ENCODE results near the gene GNAI2. TPM values are rescaled to one million over a fixed set of nuclear protein-coding genes. Genes with fewer than 3 reads are reported as not detected.

GNAI2 gene
- total and polyA plus RNA-seq, 8 donors: 259 to 381 (median 269) TPM

- peaks cover 0 to 5% of the 10 kb centered on the region in 2 donors for H3K36me3 ChIP-seq
- DNase-seq (no peak), ATAC-seq (no peak)
- no peaks in the 10 kb centered on the region for H3K9me3 ChIP-seq
- TF ChIP-seq CTCF (IDR thresholded peaks at IDR 0.05): no peak
- peak overlapping the region; percentile 92 to 95 for H3K27ac ChIP-seq
- H3K27me3 ChIP-seq: no peaks in the 10 kb centered on the region
- H3K4me1 ChIP-seq: peaks cover 36 to 58% of the 10 kb centered on the region in 2 donors
- peak overlapping the region; percentile 12 to 68 for H3K4me3 ChIP-seq
- intact Hi-C loops (cut with DNase I): no loop called here
Observed at GRCh38 chr3:50299638-50299928, 63.6 kb downstream of the GNAI2 start.

GRCh38 chr3:50299929-50300680, 64.1 kb downstream of the GNAI2 start:
- no peaks in the 10 kb centered on the region for H3K27me3 ChIP-seq
- H3K4me3 ChIP-seq: peak overlapping the region; percentile 12 to 68
- H3K4me1 ChIP-seq: peaks cover 36 to 58% of the 10 kb centered on the region in 2 donors
- peak overlapping the region; percentile 92 to 95 for H3K27ac ChIP-seq
- intact Hi-C loops (cut with DNase I): no loop called here
- H3K36me3 ChIP-seq: peaks cover 0 to 5% of the 10 kb centered on the region in 2 donors
- TF ChIP-seq CTCF (IDR thresholded peaks at IDR 0.05): peak in 1 of 2 donors; percentile 4
- DNase-seq (peak in 1 of 4 donors; percentile 83), ATAC-seq (peak; percentile 6)
- H3K9me3 ChIP-seq: no peaks in the 10 kb centered on the region

- H3K36me3 ChIP-seq: peaks cover 0 to 5% of the 10 kb centered on the region in 2 donors
- H3K27me3 ChIP-seq: no peaks in the 10 kb centered on the region
- H3K4me3 ChIP-seq: peak overlapping the region in 1 of 2 donors; percentile 68
- intact Hi-C loops (cut with DNase I): no loop called here
- H3K9me3 ChIP-seq: no peaks in the 10 kb centered on the region
- ATAC-seq (no peak), DNase-seq (no peak)
- peaks cover 36 to 58% of the 10 kb centered on the region in 2 donors for H3K4me1 ChIP-seq
- H3K27ac ChIP-seq: peak overlapping the region; percentile 92 to 95
- TF ChIP-seq CTCF (IDR thresholded peaks at IDR 0.05): no peak
Observed at GRCh38 chr3:50300681-50301254, 64.8 kb downstream of the GNAI2 start.

GRCh38 chr3:50302095-50303012, 66.3 kb downstream of the GNAI2 start:
- no peaks in the 10 kb centered on the region for H3K27me3 ChIP-seq
- peaks cover 36 to 58% of the 10 kb centered on the region in 2 donors for H3K4me1 ChIP-seq
- no peak for TF ChIP-seq CTCF (IDR thresholded peaks at IDR 0.05)
- DNase-seq: peak in 1 of 4 donors; percentile 76
- ATAC-seq: no peak
- no peaks in the 10 kb centered on the region for H3K9me3 ChIP-seq
- H3K27ac ChIP-seq: peak overlapping the region; percentile 83 to 92
- intact Hi-C loops (cut with DNase I): no loop called here
- H3K36me3 ChIP-seq: no peaks in the 10 kb centered on the region
- H3K4me3 ChIP-seq: peak overlapping the region; percentile 19 to 68
